K562 (cell line): ENCODE results near the gene GRIK2. TPM values are rescaled to one million over a fixed set of nuclear protein-coding genes. Genes with fewer than 3 reads are reported as not detected.

Experiments
- ATAC-seq: fragments of 200-7000 bp; cut with Tn5 transposase; 3 replicates; pipeline ENCODE4 v1.9.1; 2020; ENCODE audit warnings: moderate library complexity
- BruUV-seq: library from RNA; stranded (reverse); fragments of 400-500 nt; replicated peaks from 2 replicates; lab custom pipeline; 2021; lab: Mats Ljungman, UMichigan
- CTCF ChIA-PET: fragments of 300-600 bp; formaldehyde crosslinking; extraction: SDS; loops from one replicate; lab custom pipeline; 2021; ENCODE audit warnings: low intra/inter-chr PET ratio; lab: Yijun Ruan, JAX
- POLR2A ChIA-PET: fragments of 300-600, 350-650 bp; sonication (Branson Sonifier 250); formaldehyde crosslinking; extraction: SDS; loops from one replicate; lab custom pipeline; 2021; ENCODE audit warnings: antibody characterized with exemption, inconsistent platforms; lab: Yijun Ruan, JAX
- DNase-seq, 4 experiments: peaks; one replicate each; pipeline versions ENCODE4 v3.0.0 to v3.0.0-alpha.2; 2011 to 2018; ENCODE audit warnings: low spot score in 3 of 4, mixed read lengths in 3 of 4; ENCODE audit errors: extremely low read depth in 1 of 4
- FAIRE-seq: peaks from 2 replicates; lab custom pipeline; 2011; peaks lifted over from hg19 to GRCh38; lab: Jason Lieb, UNC
- H2AFZ ChIP-seq: 2 replicates; pipeline ENCODE4 v1.6.0; 2011; ENCODE audit warnings: low read depth, low read length, control low read depth, inconsistent platforms
- H3K27ac ChIP-seq: fragments of 200-600 bp; 3 replicates; pipeline ENCODE4 v1.8.0; 2011; ENCODE audit warnings: low read depth, mild to moderate bottlenecking, control low read depth, inconsistent platforms, low read length, moderate library complexity, mixed read lengths; ENCODE audit errors: extremely low read depth
- H3K27me3 ChIP-seq, 2 experiments: fragments of 300-600 bp in 1 of 2; 2 replicates in 1 of 2; 3 replicates in 1 of 2; pipeline versions ENCODE4 v1.6.0 to v1.8.0; 2011; ENCODE audit warnings: inconsistent platforms in 2 of 2, low read length in 2 of 2, mild to moderate bottlenecking in 1 of 2, mixed read lengths in 1 of 2, moderate library complexity in 1 of 2; ENCODE audit not compliant: control insufficient read depth in 2 of 2, insufficient read depth in 2 of 2
- H3K36me3 ChIP-seq: fragments of 300-600 bp; 3 replicates; pipeline ENCODE4 v1.8.0; 2011; ENCODE audit warnings: mild to moderate bottlenecking, low read length, inconsistent platforms; ENCODE audit not compliant: control insufficient read depth, insufficient read depth
- H3K4me1 ChIP-seq, 2 experiments: fragments of 200-600 bp in 1 of 2; replicated peaks in 1 of 2; 2 replicates in 1 of 2; 3 replicates in 1 of 2; pipeline versions ENCODE4 v1.5.1 to v1.8.0; 2011; ENCODE audit warnings: inconsistent platforms in 2 of 2, low read length in 2 of 2, mild to moderate bottlenecking in 1 of 2, mixed read lengths in 1 of 2, moderate library complexity in 1 of 2; ENCODE audit not compliant: control insufficient read depth in 2 of 2, insufficient read depth in 2 of 2
- H3K4me2 ChIP-seq: 2 replicates; pipeline ENCODE4 v1.6.1; 2011; ENCODE audit warnings: low read length, control low read depth, inconsistent platforms, mixed read lengths; ENCODE audit not compliant: insufficient read depth
- H3K4me3 ChIP-seq: fragments of 200-600 bp; sonication (generic), shearing (Covaris generic); 2 replicates; pipeline ENCODE4 v1.5.1; 2016; ENCODE audit warnings: control low read depth, inconsistent platforms
- H3K79me2 ChIP-seq: fragments of 200-600 bp; 3 replicates; pipeline ENCODE4 v1.8.0; 2011; ENCODE audit warnings: low read length, inconsistent platforms; ENCODE audit not compliant: control insufficient read depth, insufficient read depth
- H3K9ac ChIP-seq, 2 experiments: 2 replicates each; pipeline versions ENCODE4 v1.6.0 to v1.6.1; 2011; ENCODE audit warnings: low read depth in 2 of 2, low read length in 2 of 2, control low read depth in 1 of 2, inconsistent platforms in 1 of 2, mild to moderate bottlenecking in 1 of 2, mixed read lengths in 1 of 2; ENCODE audit not compliant: insufficient read depth in 1 of 2
- H3K9me1 ChIP-seq: one replicate; pipeline ENCODE4 v1.6.0; 2011; ENCODE audit warnings: inconsistent platforms, mild to moderate bottlenecking, low read length, moderate library complexity; ENCODE audit not compliant: control insufficient read depth, insufficient read depth
- H3K9me3 ChIP-seq: replicated peaks from 2 replicates; pipeline ENCODE4 v1.5.1; 2011; ENCODE audit warnings: low read depth, low read length, inconsistent platforms; ENCODE audit not compliant: control insufficient read depth, insufficient read depth
- H4K20me1 ChIP-seq: replicated peaks from 2 replicates; pipeline ENCODE4 v1.6.1; 2011; ENCODE audit warnings: low read length, inconsistent platforms, mixed read lengths; ENCODE audit not compliant: control insufficient read depth, insufficient read depth
- ATF7 ChIP-seq: fragments of 450-650 bp; IDR thresholded peaks from 2 replicates; pipeline ENCODE4 v1.7.1; 2014; ENCODE audit warnings: mild to moderate bottlenecking, moderate library complexity
- BACH1 ChIP-seq: fragments of 200-800 bp; sonication (Bioruptor generic); IDR thresholded peaks from 2 replicates; pipeline ENCODE4 v1.6.1; 2016; ENCODE audit warnings: missing genetic modification characterization, missing compliant biosample characterization
- ETV5 ChIP-seq: sonication (generic); formaldehyde crosslinking; IDR thresholded peaks from 2 replicates; pipeline ENCODE4 v1.4.0; 2020; ENCODE audit warnings: low read depth, mild to moderate bottlenecking, missing genetic modification reagents
- EZH2 ChIP-seq: IDR thresholded peaks from 2 replicates; pipeline ENCODE4 v1.6.1; 2012; ENCODE audit warnings: low read depth, mild to moderate bottlenecking, inconsistent platforms, low read length, borderline replicate concordance
- GTF2F1 ChIP-seq: IDR thresholded peaks from 2 replicates; pipeline ENCODE4 v1.6.1; 2011; ENCODE audit warnings: low read depth, low read length, improper control_type of control experiment
- HINFP ChIP-seq: fragments of 450-650 bp; conservative IDR thresholded peaks from 2 replicates; pipeline ENCODE4 v1.6.1; 2016; ENCODE audit warnings: missing genetic modification characterization, low read depth, mild to moderate bottlenecking, control low read depth, missing compliant biosample characterization
- HMG20A ChIP-seq: fragments of 450-650 bp; formaldehyde crosslinking; conservative IDR thresholded peaks from 2 replicates; pipeline ENCODE4 v1.4.0; 2020; ENCODE audit warnings: mild to moderate bottlenecking, mixed read lengths
- POLR2H ChIP-seq: IDR thresholded peaks from 2 replicates; pipeline ENCODE4 v1.6.1; 2016; ENCODE audit warnings: missing genetic modification characterization, low read depth, mild to moderate bottlenecking, control low read depth, missing compliant biosample characterization, moderate library complexity
- TARDBP ChIP-seq: fragments of 450-650 bp; IDR thresholded peaks from 2 replicates; pipeline ENCODE4 v1.6.1; 2016
- TEAD4 ChIP-seq, 2 experiments: sonication (generic) in 1 of 2; formaldehyde crosslinking in 1 of 2; IDR thresholded peaks; 2 replicates each; pipeline versions ENCODE4 v1.6.1 to v1.8.0; 2012 to 2022; ENCODE audit warnings: borderline replicate concordance in 1 of 2, inconsistent platforms in 1 of 2, low read length in 1 of 2, mild to moderate bottlenecking in 1 of 2, missing genetic modification reagents in 1 of 2
- XRCC4 ChIP-seq: IDR thresholded peaks from one replicate; pipeline ENCODE4 v1.6.1; 2011; ENCODE audit not compliant: insufficient read depth, insufficient read length; ENCODE audit errors: extremely low read depth
- WGBS: fragments of 100-300 bp; shearing (Covaris generic); methylation state at CpG from one replicate; pipeline ENCODE4 v1.1.6; 2016; ENCODE audit warnings: low coverage, mixed read lengths; ENCODE audit not compliant: insufficient coverage; ENCODE audit errors: missing lambda C conversion rate; 5-methylcytosine and 5-hydroxymethylcytosine counted together
- in situ Hi-C: fragments of 300-500 bp; cut with MboI; formaldehyde crosslinking; loops from 4 replicates; pipeline ENCODE4 v1.15.0; 2018; ENCODE audit warnings: inconsistent platforms, mixed read lengths
- intact Hi-C: fragments of 100-400 bp; cut with micrococcal nuclease; formaldehyde crosslinking; loops from 2 replicates; pipeline ENCODE4 v1.14.2; 2022
- polyA plus RNA-seq, 8 experiments: library from polyadenylated mRNA; depleted of rRNA in 4 of 8; stranded (reverse) in 5 of 8; unstranded in 3 of 8; fragments of >200 nt; fragmentation: Nextera tagmentation in 2 of 8; fragmentation: Illumina TruSeq in 1 of 8; extraction: Ambion mirVana in 2 of 8; extraction: Trizol in 1 of 8; gene quantifications; 2 replicates each; pipeline versions ENCODE4 v1.2.1 to v1.2.3, GENCODE V29; 2011 to 2014; ENCODE audit warnings: inconsistent platforms in 1 of 8, missing spikeins in 1 of 8
- total RNA-seq, 7 experiments: library from RNA; depleted of rRNA in 6 of 7; stranded (reverse); fragments of >200 nt in 6 of 7; fragmentation: Illumina TruSeq in 2 of 7; extraction: Trizol in 2 of 7; gene quantifications; 2 replicates each; pipeline versions ENCODE4 v1.2.1 to v1.2.3, GENCODE V29; 2011 to 2021; ENCODE audit warnings: low replicate concordance in 1 of 7

GRIK2 gene
- total and polyA plus RNA-seq, 9 of the 15 experiments (the other 6 are each of a cell fraction or from before 2014, with no cell fraction given): not detected

DNA sequence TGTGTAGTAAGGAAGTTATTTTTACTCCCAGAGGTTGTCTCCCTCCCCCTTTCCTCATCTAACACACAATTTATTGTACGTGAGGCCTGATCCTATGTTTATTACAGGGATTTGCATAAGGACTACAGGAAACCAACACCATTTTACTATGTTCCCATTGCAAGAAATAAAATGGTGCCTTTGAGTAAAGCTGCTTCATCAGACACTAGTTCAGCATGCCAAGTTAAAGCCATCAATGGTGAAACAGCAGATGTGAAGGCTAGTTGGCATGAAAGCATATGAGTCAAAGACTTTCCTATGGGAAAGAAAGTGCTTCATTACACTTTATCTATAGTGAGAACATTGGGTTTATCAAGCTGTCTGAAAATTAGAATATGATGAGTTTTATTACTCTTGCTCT is 543.0 kb downstream of the GRIK2 start:
- in situ Hi-C loops: no loop called here
- no TSS peak for BruUV-seq

More for the DNA sequence above, 543.0 kb downstream of the GRIK2 start:
- H2AFZ ChIP-seq: no peak overlapping the region
- no peak overlapping the region for H3K4me3 ChIP-seq
- no peak for DNase-seq
- no peaks in the 10 kb centered on the region; the same call in 1 of the 2 replicates for H3K9me3 ChIP-seq
- no peaks in the 10 kb centered on the region for H3K4me1 ChIP-seq
- no peaks in the 10 kb centered on the region for H3K79me2 ChIP-seq
- H3K27me3 ChIP-seq: no peaks in the 10 kb centered on the region
- 0% methylated on average over 1 of the region's 1 CpG for WGBS
- H3K36me3 ChIP-seq: no peaks in the 10 kb centered on the region
- H3K27ac ChIP-seq: no peak overlapping the region
- ChIA-PET CTCF (no interaction called here), POLR2A (no interaction called here)
- no peaks in the 10 kb centered on the region for H4K20me1 ChIP-seq
- no peak for FAIRE-seq
- no peak overlapping the region for H3K9ac ChIP-seq
- intact Hi-C loops: no loop called here
- H3K9me1 ChIP-seq: no peaks in the 10 kb centered on the region
- no peak for TF ChIP-seq EZH2
- no peak for TF ChIP-seq HINFP (tag)
- TF ChIP-seq TARDBP: no peak
- TF ChIP-seq ATF7: no peak
- TF ChIP-seq BACH1 (tag): no peak
- no peak for TF ChIP-seq XRCC4
- TF ChIP-seq ETV5 (CRISPR knock-in tag): no peak
- TF ChIP-seq GTF2F1: no peak
- no peak for TF ChIP-seq TEAD4 (IDR thresholded peaks at IDR 0.05; ENCODE audit: low read length)
- no peak for TF ChIP-seq TEAD4 (CRISPR knock-in tag; IDR thresholded peaks at IDR 0.05; ENCODE audit: borderline replicate concordance)
- TF ChIP-seq POLR2H: no peak
- no peak for TF ChIP-seq HMG20A (CRISPR knock-in tag)
- ATAC-seq: no peak
- H3K4me2 ChIP-seq: no peak overlapping the region
